Upper lobe of right lung (tissue), 1 donor: ENCODE results near the gene GPRC5A. TPM values are rescaled to one million over a fixed set of nuclear protein-coding genes. Genes with fewer than 3 reads are reported as not detected.
A peak's percentile ranks its signal among the peaks of the same experiment; 100 is the strongest.

Experiments used
- ATAC-seq: fragments of 200-7000 bp; cut with Tn5 transposase; one replicate; pipeline ENCODE4 v1.9.1; 2020; ENCODE audit warnings: mild to moderate bottlenecking, moderate library complexity
- DNase-seq: peaks from one replicate; pipeline ENCODE4 v3.0.0-alpha.2; 2020
- H3K27ac ChIP-seq: fragments of 200-600 bp; one replicate; pipeline ENCODE4 v1.8.0; 2022
- H3K27me3 ChIP-seq: fragments of 200-600 bp; one replicate; pipeline ENCODE4 v1.8.0; 2022; ENCODE audit warnings: mild to moderate bottlenecking
- H3K36me3 ChIP-seq: fragments of 200-600 bp; one replicate; pipeline ENCODE4 v1.8.0; 2022
- H3K4me1 ChIP-seq: fragments of 200-600 bp; one replicate; pipeline ENCODE4 v1.8.0; 2022
- H3K4me3 ChIP-seq: fragments of 200-600 bp; one replicate; pipeline ENCODE4 v1.8.0; 2022; ENCODE audit warnings: mild to moderate bottlenecking
- H3K9me3 ChIP-seq: fragments of 200-600 bp; one replicate; pipeline ENCODE4 v1.8.0; 2022
- intact Hi-C: fragments of 100-400 bp; cut with DNase I; formaldehyde crosslinking; loops from one replicate; pipeline ENCODE4 v1.11.0; 2022
- total RNA-seq: library from RNA; stranded (reverse); fragmentation: NEBNext Ultra II Directional; extraction: Animal tissue kit (Norgen Biotek cat#: 25700); gene quantifications from one replicate; pipeline ENCODE4 v1.2.1, GENCODE V29; 2021
- TF ChIP-seq, protein P1 (sequence below): fragments of 200-600 bp; IDR thresholded peaks from one replicate; pipeline ENCODE4 v1.8.0; 2022; ENCODE audit warnings: antibody characterized with exemption
- donor health status: DM: no; HTN: yes; CAD: no; lungs with severe emphysema.

Gene GPRC5A
- total RNA-seq, 1 donor from 2014 or later: 886 TPM

DNA sequence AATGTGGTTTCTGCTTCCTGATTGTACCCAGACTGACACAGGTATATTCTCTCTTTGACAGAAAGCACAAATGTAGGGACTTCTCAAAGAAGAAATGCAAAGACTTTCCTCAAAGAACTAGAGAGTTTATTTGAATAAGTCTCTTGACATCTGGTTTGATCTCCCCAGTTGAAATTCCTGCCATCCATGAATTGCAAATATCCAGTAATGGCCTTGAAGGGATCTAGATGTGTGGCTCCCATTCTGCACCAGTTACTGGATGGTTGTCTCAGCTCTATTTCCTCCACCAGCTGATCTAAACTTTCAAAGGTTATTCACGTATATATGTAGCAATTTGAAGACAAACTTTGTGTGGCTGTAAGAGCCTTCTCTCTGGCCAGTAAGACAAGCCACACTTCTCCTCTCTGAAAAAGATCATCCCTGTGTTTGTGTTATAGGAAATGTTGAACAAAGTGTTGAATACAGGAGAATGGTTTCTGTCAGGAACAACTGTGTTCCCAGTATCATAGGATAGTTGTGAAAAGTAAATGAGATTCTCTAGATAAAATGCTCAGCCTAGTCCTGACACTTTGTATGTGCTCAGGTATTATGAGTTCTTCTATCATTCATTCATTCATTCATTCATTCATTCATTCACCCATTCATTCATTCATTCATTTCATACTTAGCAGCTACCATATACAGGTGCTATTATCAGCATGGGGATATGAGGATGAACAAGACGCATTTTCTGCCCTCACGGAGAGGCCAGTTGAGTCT, 22.7 kb upstream of the GPRC5A start:
- H3K27me3 ChIP-seq: no peaks in the 10 kb centered on the region
- H3K4me3 ChIP-seq: no peak overlapping the region
- intact Hi-C loops: no loop called here
- TF ChIP-seq, protein P1, sequence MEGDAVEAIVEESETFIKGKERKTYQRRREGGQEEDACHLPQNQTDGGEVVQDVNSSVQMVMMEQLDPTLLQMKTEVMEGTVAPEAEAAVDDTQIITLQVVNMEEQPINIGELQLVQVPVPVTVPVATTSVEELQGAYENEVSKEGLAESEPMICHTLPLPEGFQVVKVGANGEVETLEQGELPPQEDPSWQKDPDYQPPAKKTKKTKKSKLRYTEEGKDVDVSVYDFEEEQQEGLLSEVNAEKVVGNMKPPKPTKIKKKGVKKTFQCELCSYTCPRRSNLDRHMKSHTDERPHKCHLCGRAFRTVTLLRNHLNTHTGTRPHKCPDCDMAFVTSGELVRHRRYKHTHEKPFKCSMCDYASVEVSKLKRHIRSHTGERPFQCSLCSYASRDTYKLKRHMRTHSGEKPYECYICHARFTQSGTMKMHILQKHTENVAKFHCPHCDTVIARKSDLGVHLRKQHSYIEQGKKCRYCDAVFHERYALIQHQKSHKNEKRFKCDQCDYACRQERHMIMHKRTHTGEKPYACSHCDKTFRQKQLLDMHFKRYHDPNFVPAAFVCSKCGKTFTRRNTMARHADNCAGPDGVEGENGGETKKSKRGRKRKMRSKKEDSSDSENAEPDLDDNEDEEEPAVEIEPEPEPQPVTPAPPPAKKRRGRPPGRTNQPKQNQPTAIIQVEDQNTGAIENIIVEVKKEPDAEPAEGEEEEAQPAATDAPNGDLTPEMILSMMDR: no peak
- no peak overlapping the region for H3K27ac ChIP-seq
- no peaks in the 10 kb centered on the region for H3K36me3 ChIP-seq
- no peak for ATAC-seq
- H3K4me1 ChIP-seq: peaks cover 11% of the 10 kb centered on the region
- DNase-seq: no peak
- H3K9me3 ChIP-seq: no peaks in the 10 kb centered on the region

GRCh38 chr12:12870465-12870864, 20.9 kb upstream of the GPRC5A start:
- Histone ChIP-seq H3K9me3 (no peaks in the 10 kb centered on the region), H3K27ac (no peak overlapping the region), H3K27me3 (no peaks in the 10 kb centered on the region), H3K4me3 (no peak overlapping the region), H3K4me1 (peaks cover 11% of the 10 kb centered on the region), H3K36me3 (no peaks in the 10 kb centered on the region)
- DNase-seq: no peak
- intact Hi-C loops: no loop called here
- TF ChIP-seq, protein P1: no peak
- no peak for ATAC-seq

- intact Hi-C loops: no loop called here
- TF ChIP-seq, protein P1: no peak
Measured at GRCh38 chr12:12871587-12872138, 19.7 kb upstream of the GPRC5A start.

GRCh38 chr12:12872139-12872933, 19.0 kb upstream of the GPRC5A start:
- ATAC-seq (peak; percentile 85), DNase-seq (no peak)
- H3K27me3 ChIP-seq: no peaks in the 10 kb centered on the region
- TF ChIP-seq, protein P1: no peak
- no peaks in the 10 kb centered on the region for H3K36me3 ChIP-seq
- H3K27ac ChIP-seq: peak overlapping the region; percentile 38
- H3K9me3 ChIP-seq: no peaks in the 10 kb centered on the region
- intact Hi-C loops: no loop called here
- H3K4me1 ChIP-seq: peaks cover 11% of the 10 kb centered on the region
- no peak overlapping the region for H3K4me3 ChIP-seq

More at GRCh38 chr12:12871587-12872138, 19.7 kb upstream of the GPRC5A start:
- H3K9me3 ChIP-seq: no peaks in the 10 kb centered on the region
- H3K36me3 ChIP-seq: no peaks in the 10 kb centered on the region
- H3K27ac ChIP-seq: peak overlapping the region; percentile 38
- H3K27me3 ChIP-seq: no peaks in the 10 kb centered on the region
- H3K4me1 ChIP-seq: peaks cover 11% of the 10 kb centered on the region
- DNase-seq: no peak
- no peak overlapping the region for H3K4me3 ChIP-seq
- no peak for ATAC-seq

DNA sequence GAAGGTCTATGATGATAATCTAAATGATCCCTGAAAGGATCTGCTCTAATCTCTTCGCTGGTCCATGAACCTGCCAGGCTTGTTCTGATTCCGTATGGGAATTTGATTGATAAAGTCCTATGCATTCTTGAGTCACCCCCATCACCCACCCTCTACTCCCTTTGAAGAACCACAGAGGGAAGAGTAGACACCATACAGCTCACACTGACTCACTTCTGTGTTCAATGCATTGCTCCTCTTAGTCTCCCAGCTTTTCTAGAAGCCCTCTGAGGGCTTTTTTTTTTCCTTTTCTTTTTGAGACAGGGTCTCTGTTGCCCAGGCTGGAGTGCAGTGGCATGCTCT, 18.5 kb upstream of the GPRC5A start:
- Histone ChIP-seq H3K27ac (peak overlapping the region; percentile 38), H3K9me3 (no peaks in the 10 kb centered on the region), H3K36me3 (no peaks in the 10 kb centered on the region), H3K27me3 (no peaks in the 10 kb centered on the region), H3K4me1 (peaks cover 11% of the 10 kb centered on the region), H3K4me3 (no peak overlapping the region)
- TF ChIP-seq, protein P1: no peak
- intact Hi-C loops: no loop called here
- no peak for DNase-seq
- no peak for ATAC-seq
